Stimulated activated CD8-positive, alpha-beta memory T cell treated with anti-CD3 and anti-CD28 coated beads, Interleukin-15, amount 100 ng/mL, for 1 hour (primary cell): ENCODE results near the gene CHADL.
"Not testable (repeated sequence)": the region's sequence is repeated elsewhere in the genome, so short reads cannot be mapped to it uniquely, and the experiment has no call there.

Experiments
- DNase-seq: peaks from one replicate; pipeline ENCODE4 v3.0.0-alpha.2; 2020; ENCODE audit warnings: low read depth

CHADL gene

DNA sequence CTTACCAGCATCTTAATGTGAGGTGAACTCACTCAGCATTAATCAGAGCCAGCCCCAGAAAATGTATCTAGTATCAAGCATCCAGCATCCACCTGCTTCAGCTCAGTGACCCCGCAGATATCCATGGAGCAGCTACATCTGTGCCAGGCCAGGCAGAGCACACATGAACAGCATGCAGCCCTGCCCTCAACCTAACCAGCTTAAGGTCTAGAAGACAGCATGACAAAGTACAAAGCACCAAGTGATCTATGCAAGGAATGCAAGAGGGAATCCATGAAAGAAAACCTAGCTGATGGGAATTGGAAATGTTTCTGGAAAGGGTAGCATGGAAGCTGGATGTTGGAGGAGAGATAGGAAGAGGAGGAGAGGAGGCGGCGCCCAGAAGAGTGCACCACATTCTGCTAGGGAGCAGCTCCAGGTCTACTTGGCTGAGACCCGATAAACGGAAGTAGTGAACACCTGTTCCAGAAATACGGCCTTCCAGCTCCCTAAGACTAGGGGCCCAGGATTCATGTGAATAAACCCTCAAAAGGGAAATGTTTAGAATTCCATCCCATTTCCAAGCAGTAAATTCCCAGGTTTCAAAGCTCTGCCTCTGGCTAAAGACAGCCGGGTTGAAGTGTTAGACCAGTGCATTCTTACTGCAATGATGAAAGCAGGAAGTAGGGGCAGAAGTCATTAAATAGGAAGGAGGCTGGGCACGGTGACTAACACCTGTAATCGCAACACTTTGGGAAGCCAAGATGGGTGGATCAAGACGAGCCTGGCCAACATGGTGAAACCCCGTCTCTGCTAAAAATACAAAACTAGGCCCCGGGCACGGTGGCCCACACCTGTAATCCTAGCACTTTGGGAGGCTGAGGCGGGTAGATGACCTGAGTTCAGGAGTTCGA is 59.1 kb downstream of the CHADL start:
- no peak for DNase-seq

DNA sequence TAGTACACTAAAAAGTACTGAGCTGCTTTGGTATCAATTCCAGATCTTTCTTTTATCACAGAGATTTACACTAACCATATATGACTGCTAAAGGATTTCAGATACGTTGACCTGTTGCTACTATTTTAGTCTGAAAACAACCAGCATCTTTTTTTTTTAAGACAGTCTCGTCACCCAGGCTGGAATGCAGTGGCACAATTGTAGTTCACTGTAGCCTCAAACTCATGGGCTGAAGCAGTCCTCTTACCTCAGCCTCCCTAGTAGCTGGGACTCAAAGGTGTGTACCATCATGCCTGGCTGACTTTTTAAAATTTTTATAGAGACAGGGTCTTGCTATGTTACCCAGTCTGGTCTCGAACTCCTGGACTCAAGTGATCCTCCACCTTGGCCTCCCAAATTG is 59.8 kb downstream of the CHADL start:
- no peak for DNase-seq

DNA sequence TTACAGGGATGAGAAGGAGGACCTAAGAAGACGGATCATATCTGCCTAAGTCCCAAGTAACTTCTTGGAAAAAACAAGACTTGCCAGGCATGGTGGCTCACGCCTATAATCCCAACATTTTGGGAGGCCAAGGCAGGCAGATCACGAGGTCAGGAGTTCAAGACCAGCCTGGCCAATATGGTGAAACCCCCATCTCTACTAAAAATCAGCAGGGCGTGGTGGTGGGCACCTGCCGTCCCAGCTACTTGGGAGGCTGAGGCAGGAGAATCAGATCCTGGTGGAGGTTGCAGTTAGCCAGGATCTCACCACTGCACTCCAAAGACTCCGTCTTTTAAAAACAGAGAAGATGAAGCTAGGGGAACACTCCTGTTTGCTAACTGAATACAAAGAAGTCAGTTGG is 60.4 kb downstream of the CHADL start:
- DNase-seq, result not testable (repeated sequence)
